NOMO-1 (cell line): Measurements from ENCODE around the gene TMEM234.
A peak's percentile ranks its signal among the peaks of the same experiment; 100 is the strongest.

Source experiments
- DNase-seq, 2 experiments: peaks; one replicate each; lab custom pipeline; 2025; ENCODE audit not compliant: unreplicated experiment in 2 of 2; lab: John Stamatoyannopoulos, UW

TMEM234 gene

GRCh38 chr1:32201011-32201855 lies 20.9 kb downstream of the TMEM234 start:
- peak; percentile 50 to 69 for DNase-seq

- DNase-seq = peak; percentile 67 to 73
Observed at GRCh38 chr1:32200226-32201010, 21.7 kb downstream of the TMEM234 start, which contains the start of gene CCDC28B. Gene CCDC28B (plus strand): TSS chr1:32200595. CDS start chr1:32201936, 1,341 bp downstream.

- no peak for DNase-seq
Observed at GRCh38 chr1:32199717-32200072, 22.5 kb downstream of the TMEM234 start.

- DNase-seq = no peak
Observed at GRCh38 chr1:32199043-32199716, 23.0 kb downstream of the TMEM234 start.

- no peak for DNase-seq
Observed at GRCh38 chr1:32198237-32199042, 23.7 kb downstream of the TMEM234 start.

- no peak for DNase-seq
Observed at GRCh38 chr1:32197837-32198236, 24.3 kb downstream of the TMEM234 start.

GRCh38 chr1:32197074-32197473 lies 25.1 kb downstream of the TMEM234 start:
- DNase-seq = no peak

GRCh38 chr1:32195972-32196823 lies 26.0 kb downstream of the TMEM234 start:
- DNase-seq = no peak

GRCh38 chr1:32195531-32195930 lies 26.6 kb downstream of the TMEM234 start:
- DNase-seq = no peak

GRCh38 chr1:32194984-32195383 lies 27.2 kb downstream of the TMEM234 start:
- no peak for DNase-seq

GRCh38 chr1:32192220-32192948 lies 29.8 kb downstream of the TMEM234 start:
- no peak for DNase-seq

GRCh38 chr1:32187850-32188249 lies 34.3 kb downstream of the TMEM234 start:
- DNase-seq = no peak

GRCh38 chr1:32186491-32186890 lies 35.7 kb downstream of the TMEM234 start:
- DNase-seq = no peak

- no peak for DNase-seq
Observed at GRCh38 chr1:32186077-32186476, 36.1 kb downstream of the TMEM234 start.

GRCh38 chr1:32184650-32185049 lies 37.5 kb downstream of the TMEM234 start:
- DNase-seq = no peak

- no peak for DNase-seq
Observed at GRCh38 chr1:32182060-32182459, 40.1 kb downstream of the TMEM234 start.

- DNase-seq = no peak
Observed at GRCh38 chr1:32181563-32181962, 40.6 kb downstream of the TMEM234 start.

- no peak for DNase-seq
Observed at GRCh38 chr1:32181065-32181464, 41.1 kb downstream of the TMEM234 start.
